Activated CD4-positive, alpha-beta T cell treated with anti-CD3 and anti-CD28 coated beads, Interleukin-2, amount 10 ng/mL, durations not matched to agents 24 days and 14 days (primary cell): ENCODE data around the gene SOX8. TPM values are rescaled to one million over a fixed set of nuclear protein-coding genes. Genes with fewer than 3 reads are reported as not detected.

Experiments
- DNase-seq: peaks from one replicate; pipeline ENCODE4 v3.0.0; 2022
- H3K27ac Mint-ChIP-seq: one replicate; pipeline ENCODE4 v1.8.0; 2022; ENCODE audit warnings: mild to moderate bottlenecking, mixed read lengths
- H3K27me3 Mint-ChIP-seq: one replicate; pipeline ENCODE4 v1.8.0; 2022; ENCODE audit warnings: mixed read lengths
- H3K36me3 Mint-ChIP-seq: one replicate; pipeline ENCODE4 v1.8.0; 2022; ENCODE audit warnings: low read depth, mild to moderate bottlenecking, mixed read lengths
- H3K4me1 Mint-ChIP-seq: one replicate; pipeline ENCODE4 v1.8.0; 2021; ENCODE audit warnings: mixed read lengths
- H3K4me3 Mint-ChIP-seq: one replicate; pipeline ENCODE4 v1.8.0; 2022; ENCODE audit warnings: mild to moderate bottlenecking, moderate library complexity, mixed read lengths
- H3K9me3 Mint-ChIP-seq: one replicate; pipeline ENCODE4 v1.8.0; 2021; ENCODE audit warnings: mixed read lengths
- intact Hi-C: fragments of 100-400 bp; cut with micrococcal nuclease; formaldehyde crosslinking; loops from one replicate; pipeline ENCODE4 v1.15.1; 2023
- total RNA-seq: library from RNA; stranded (reverse); gene quantifications from 2 replicates; pipeline ENCODE4 v1.2.3, GENCODE V29; 2022

SOX8 gene
- total RNA-seq, 1 donor from 2014 or later = 0.77 TPM

- Mint-ChIP-seq H3K4me3 (peak overlapping the region; percentile 49), H3K36me3 (no peaks in the 10 kb centered on the region), H3K9me3 (no peaks in the 10 kb centered on the region), H3K4me1 (no peaks in the 10 kb centered on the region), H3K27ac (no peak overlapping the region), H3K27me3 (peaks cover 18% of the 10 kb centered on the region)
- no peak for DNase-seq
- intact Hi-C loops = no loop called here
Measured at GRCh38 chr16:983044-984030, 1.8 kb downstream of the SOX8 start.

GRCh38 chr16:984121-984694 lies 2.6 kb downstream of the SOX8 start:
- intact Hi-C loops = no loop called here
- Mint-ChIP-seq H3K4me1 (no peaks in the 10 kb centered on the region), H3K4me3 (no peak overlapping the region), H3K36me3 (no peaks in the 10 kb centered on the region), H3K27ac (no peak overlapping the region), H3K9me3 (no peaks in the 10 kb centered on the region), H3K27me3 (peaks cover 14% of the 10 kb centered on the region)
- DNase-seq = no peak

- intact Hi-C loops = no loop called here
- Mint-ChIP-seq H3K4me1 (no peaks in the 10 kb centered on the region), H3K36me3 (no peaks in the 10 kb centered on the region)
Measured at GRCh38 chr16:984736-985636, 3.4 kb downstream of the SOX8 start.

GRCh38 chr16:985646-986400 lies 4.3 kb downstream of the SOX8 start:
- intact Hi-C loops = no loop called here
- no peak for DNase-seq
- Mint-ChIP-seq H3K27me3 (peaks cover 8% of the 10 kb centered on the region), H3K36me3 (no peaks in the 10 kb centered on the region), H3K4me1 (no peaks in the 10 kb centered on the region), H3K27ac (no peak overlapping the region), H3K9me3 (no peaks in the 10 kb centered on the region), H3K4me3 (no peak overlapping the region)

More at GRCh38 chr16:984736-985636, 3.4 kb downstream of the SOX8 start:
- no peak overlapping the region for H3K27ac Mint-ChIP-seq
- no peak overlapping the region for H3K4me3 Mint-ChIP-seq
- H3K9me3 Mint-ChIP-seq = no peaks in the 10 kb centered on the region
- no peak for DNase-seq
- H3K27me3 Mint-ChIP-seq = peaks cover 9% of the 10 kb centered on the region

- H3K36me3 Mint-ChIP-seq = no peaks in the 10 kb centered on the region
- H3K27ac Mint-ChIP-seq = no peak overlapping the region
- no peaks in the 10 kb centered on the region for H3K4me1 Mint-ChIP-seq
- intact Hi-C loops = no loop called here
- peaks cover 5% of the 10 kb centered on the region for H3K27me3 Mint-ChIP-seq
- H3K4me3 Mint-ChIP-seq = no peak overlapping the region
- no peaks in the 10 kb centered on the region for H3K9me3 Mint-ChIP-seq
- no peak for DNase-seq
Measured at GRCh38 chr16:986411-986810, 4.8 kb downstream of the SOX8 start.

- no peak overlapping the region for H3K4me3 Mint-ChIP-seq
- H3K27me3 Mint-ChIP-seq = peaks cover 5% of the 10 kb centered on the region
- H3K27ac Mint-ChIP-seq = no peak overlapping the region
- intact Hi-C loops = no loop called here
- no peak for DNase-seq
- H3K9me3 Mint-ChIP-seq = no peaks in the 10 kb centered on the region
- no peaks in the 10 kb centered on the region for H3K36me3 Mint-ChIP-seq
- no peaks in the 10 kb centered on the region for H3K4me1 Mint-ChIP-seq
Measured at GRCh38 chr16:986925-987582, 5.5 kb downstream of the SOX8 start.

- DNase-seq = no peak
Measured at GRCh38 chr16:987906-988305, 6.3 kb downstream of the SOX8 start.

GRCh38 chr16:988471-989353 lies 7.1 kb downstream of the SOX8 start:
- no peaks in the 10 kb centered on the region for H3K4me1 Mint-ChIP-seq
- no peak overlapping the region for H3K4me3 Mint-ChIP-seq
- no peaks in the 10 kb centered on the region for H3K27me3 Mint-ChIP-seq
- H3K9me3 Mint-ChIP-seq = no peaks in the 10 kb centered on the region
- H3K36me3 Mint-ChIP-seq = no peaks in the 10 kb centered on the region
- intact Hi-C loops = no loop called here
- no peak for DNase-seq
- H3K27ac Mint-ChIP-seq = no peak overlapping the region

More at GRCh38 chr16:987906-988305, 6.3 kb downstream of the SOX8 start:
- Mint-ChIP-seq H3K4me3 (no peak overlapping the region), H3K27me3 (peaks cover 1% of the 10 kb centered on the region), H3K27ac (no peak overlapping the region), H3K4me1 (no peaks in the 10 kb centered on the region), H3K9me3 (no peaks in the 10 kb centered on the region), H3K36me3 (no peaks in the 10 kb centered on the region)
- intact Hi-C loops = no loop called here

GRCh38 chr16:989354-989814 lies 7.8 kb downstream of the SOX8 start:
- H3K36me3 Mint-ChIP-seq = no peaks in the 10 kb centered on the region
- intact Hi-C loops = no loop called here
- no peak overlapping the region for H3K4me3 Mint-ChIP-seq
- H3K9me3 Mint-ChIP-seq = no peaks in the 10 kb centered on the region
- no peak for DNase-seq
- H3K27ac Mint-ChIP-seq = no peak overlapping the region
- no peaks in the 10 kb centered on the region for H3K4me1 Mint-ChIP-seq
- H3K27me3 Mint-ChIP-seq = no peaks in the 10 kb centered on the region

GRCh38 chr16:990516-991291 lies 9.1 kb downstream of the SOX8 start:
- Mint-ChIP-seq H3K27me3 (peaks cover 9% of the 10 kb centered on the region), H3K36me3 (no peaks in the 10 kb centered on the region), H3K9me3 (no peaks in the 10 kb centered on the region), H3K4me3 (no peak overlapping the region), H3K4me1 (peaks cover 3% of the 10 kb centered on the region), H3K27ac (no peak overlapping the region)
- no peak for DNase-seq
- intact Hi-C loops = no loop called here

GRCh38 chr16:991345-991744 lies 9.8 kb downstream of the SOX8 start:
- peaks cover 4% of the 10 kb centered on the region for H3K4me1 Mint-ChIP-seq
- H3K4me3 Mint-ChIP-seq = no peak overlapping the region
- H3K27me3 Mint-ChIP-seq = peaks cover 15% of the 10 kb centered on the region
- intact Hi-C loops = no loop called here
- no peaks in the 10 kb centered on the region for H3K36me3 Mint-ChIP-seq
- no peak overlapping the region for H3K27ac Mint-ChIP-seq
- no peak for DNase-seq
- no peaks in the 10 kb centered on the region for H3K9me3 Mint-ChIP-seq
